ENCODE data around the gene SLC39A11.

The SLC39A11 gene

DNA sequence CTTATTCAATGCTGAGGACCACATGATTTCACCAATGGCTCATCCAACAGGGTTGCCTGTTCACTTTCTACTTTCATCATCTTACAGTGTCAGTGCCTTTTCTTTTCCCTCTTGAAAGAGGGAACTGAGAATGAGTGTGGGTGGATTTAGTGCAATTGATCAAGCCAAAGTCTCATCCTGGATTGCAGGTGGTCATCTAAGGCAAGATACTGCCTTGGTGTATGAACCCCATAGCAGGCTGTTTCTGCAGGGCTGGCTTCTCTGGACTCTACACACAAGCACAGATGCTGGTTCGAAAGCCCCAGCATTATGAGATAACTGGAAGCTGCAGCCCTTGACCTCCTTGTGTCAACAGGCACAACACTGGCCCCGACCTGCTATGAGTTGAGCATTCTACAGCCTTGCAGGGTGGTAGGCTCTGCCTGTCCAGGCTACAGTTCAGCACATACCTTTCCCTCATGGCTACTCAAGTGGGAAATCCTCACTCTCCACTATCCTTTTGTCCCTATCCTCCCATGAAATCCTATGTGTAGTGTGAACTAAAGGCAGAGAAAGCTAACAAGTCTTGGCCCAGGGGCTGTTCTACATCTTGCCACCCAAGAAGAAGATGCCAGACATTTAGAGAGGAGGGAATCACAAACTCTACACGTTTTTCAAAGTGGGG, 358.7 kb downstream of the SLC39A11 start:
- Mint-ChIP-seq H3K36me3 (no peaks in the 10 kb centered on the region), H3K4me1 (no peaks in the 10 kb centered on the region), H3K27ac (no peak overlapping the region), H3K4me3 (no peak overlapping the region), H3K9me3 (no peaks in the 10 kb centered on the region)
- DNase-seq (ENCODE audit: low spot score in 2 of 2) (no peak), ATAC-seq (no peak)

DNA sequence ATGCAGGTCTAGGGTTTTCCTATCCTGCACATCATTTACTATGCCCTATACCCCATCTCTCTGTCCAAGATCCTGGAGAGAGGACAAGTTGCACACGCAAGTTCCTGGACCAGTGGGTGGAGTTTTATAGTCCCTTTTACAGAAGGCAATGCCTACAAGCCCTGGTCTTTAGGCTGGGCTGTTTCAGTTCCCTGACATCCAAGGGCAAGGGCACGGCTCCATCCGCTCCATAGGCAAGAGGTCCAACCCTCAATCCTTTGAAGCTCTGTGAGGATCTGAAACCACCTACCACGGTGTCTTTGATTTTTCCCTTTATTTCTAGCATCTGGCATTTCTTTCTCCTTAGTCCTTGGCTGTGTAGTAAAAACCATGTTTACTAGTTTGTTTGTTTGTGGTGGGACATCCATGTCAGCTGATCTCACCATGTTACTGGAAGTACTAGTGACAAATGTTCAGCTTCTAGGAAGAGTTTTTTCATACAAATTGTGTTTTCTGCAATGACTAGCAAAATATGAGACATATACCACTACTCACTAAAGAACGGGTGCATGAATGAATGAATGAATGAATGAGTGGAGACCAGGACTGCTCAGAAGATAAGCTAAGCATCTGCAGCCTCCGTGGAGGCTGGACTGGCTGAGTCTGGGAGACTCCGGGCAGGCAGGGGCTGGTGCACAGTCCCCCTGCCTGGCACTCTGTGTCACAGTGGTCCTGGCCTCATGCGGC, 359.4 kb downstream of the SLC39A11 start:
- no peak for DNase-seq (ENCODE audit: low spot score in 2 of 2)
- Mint-ChIP-seq H3K36me3 (no peaks in the 10 kb centered on the region), H3K27ac (no peak overlapping the region), H3K4me1 (peaks cover 2% of the 10 kb centered on the region), H3K9me3 (no peaks in the 10 kb centered on the region), H3K4me3 (no peak overlapping the region)
- no peak for ATAC-seq

DNA sequence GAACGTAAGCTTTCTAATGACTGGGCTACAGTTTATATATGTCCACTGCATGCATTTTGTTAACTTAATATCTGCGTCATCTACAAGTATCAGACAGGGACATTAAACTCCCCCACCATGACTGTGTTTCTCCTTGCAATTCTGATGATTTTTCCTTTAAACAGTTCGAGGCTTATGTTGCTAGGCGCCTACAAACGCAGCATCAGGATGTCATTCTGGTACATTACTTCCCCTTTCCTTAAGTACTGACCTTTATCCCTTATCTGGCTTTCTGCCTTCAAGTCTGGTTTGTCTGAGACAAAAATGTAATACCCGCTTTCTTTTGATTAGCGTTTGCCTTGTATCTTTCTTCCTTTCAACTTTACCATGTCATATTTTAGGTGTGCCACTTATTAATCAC, 362.4 kb downstream of the SLC39A11 start:
- Mint-ChIP-seq H3K27ac (no peak overlapping the region), H3K4me1 (peaks cover 29% of the 10 kb centered on the region), H3K4me3 (no peak overlapping the region), H3K9me3 (no peaks in the 10 kb centered on the region), H3K36me3 (no peaks in the 10 kb centered on the region)
- ATAC-seq: no peak
- DNase-seq (ENCODE audit: low spot score in 2 of 2): no peak

DNA sequence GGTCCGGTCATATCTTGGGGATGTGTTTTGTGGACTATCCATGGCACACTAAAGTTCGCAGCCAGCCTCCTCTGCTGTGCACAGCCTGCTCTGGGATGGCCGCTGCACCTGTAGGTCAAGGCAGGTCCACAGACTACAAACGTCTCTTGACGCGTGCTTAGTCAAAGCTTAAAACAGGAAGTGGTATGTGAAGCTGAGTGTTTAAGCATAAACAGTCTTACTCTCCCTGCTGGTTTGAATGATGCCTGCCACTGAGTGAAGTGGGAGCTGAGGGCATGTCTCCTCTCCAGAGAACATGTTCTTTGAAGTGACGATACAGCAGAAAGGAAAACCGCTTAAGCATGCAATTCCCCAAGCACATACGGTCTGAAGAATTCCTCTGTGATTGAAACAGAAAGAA, 365.6 kb downstream of the SLC39A11 start:
- H3K36me3 Mint-ChIP-seq: no peaks in the 10 kb centered on the region
- peak overlapping the region; percentile 81 for H3K4me3 Mint-ChIP-seq
- no peaks in the 10 kb centered on the region for H3K9me3 Mint-ChIP-seq
- H3K4me1 Mint-ChIP-seq: peaks cover 29% of the 10 kb centered on the region
- DNase-seq (ENCODE audit: low spot score in 2 of 2) (peak; percentile 6 to 60), ATAC-seq (peak; percentile 95)
- peak overlapping the region; percentile 91 for H3K27ac Mint-ChIP-seq

DNA sequence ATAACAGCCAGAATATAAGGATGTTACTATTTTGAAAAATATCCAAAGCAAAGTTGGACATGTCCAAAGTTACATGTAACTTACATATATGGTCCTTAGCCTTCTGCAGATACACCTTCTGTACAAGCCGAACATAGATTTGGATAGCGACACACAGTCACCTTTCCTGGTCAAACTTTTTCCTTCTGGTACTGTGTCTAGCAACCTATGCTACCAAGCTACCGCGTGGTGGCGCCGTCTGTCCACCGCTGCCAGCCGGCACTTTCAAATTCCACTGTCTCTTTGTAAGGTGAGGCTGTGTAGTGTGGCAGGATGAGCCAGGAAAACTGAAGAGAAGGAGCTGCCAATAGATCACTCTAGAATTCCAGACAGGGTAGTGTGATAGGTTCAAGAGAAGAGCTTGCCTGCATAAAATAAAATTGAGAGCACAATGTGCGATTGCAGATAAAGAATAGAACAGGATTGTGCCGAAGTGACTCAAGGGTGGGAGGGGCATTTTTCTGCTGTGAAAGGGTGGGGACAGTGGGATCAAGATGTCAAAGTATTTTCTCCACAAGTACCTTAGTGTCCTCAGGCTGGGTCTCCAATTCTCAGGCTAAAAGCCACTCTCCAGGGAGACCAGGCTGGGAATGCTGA, 366.9 kb downstream of the SLC39A11 start:
- no peak overlapping the region for H3K27ac Mint-ChIP-seq
- DNase-seq (ENCODE audit: low spot score in 2 of 2) (peak; percentile 16 to 56), ATAC-seq (peak; percentile 47)
- H3K4me3 Mint-ChIP-seq: no peak overlapping the region
- H3K9me3 Mint-ChIP-seq: no peaks in the 10 kb centered on the region
- H3K4me1 Mint-ChIP-seq: peaks cover 30% of the 10 kb centered on the region
- no peaks in the 10 kb centered on the region for H3K36me3 Mint-ChIP-seq

DNA sequence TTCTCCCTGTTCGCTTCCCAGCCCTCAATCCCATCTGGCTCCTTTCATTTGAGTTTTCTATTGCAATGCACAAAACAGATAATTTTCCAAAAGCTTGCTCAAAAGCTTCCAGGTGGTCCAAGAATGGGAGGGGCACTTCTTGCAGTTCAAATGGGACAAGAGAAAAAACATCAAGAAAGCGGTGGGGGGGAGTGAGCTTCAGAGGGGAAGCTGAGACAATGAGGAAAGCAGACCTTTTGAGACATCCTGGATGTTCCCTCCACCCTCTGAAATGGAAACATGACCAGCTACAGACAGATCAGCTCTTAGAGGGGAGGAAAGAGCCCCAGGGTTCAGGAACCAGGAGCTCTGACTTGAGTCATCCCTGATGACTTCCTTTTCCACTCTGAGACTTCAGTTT, 368.2 kb downstream of the SLC39A11 start:
- no peak overlapping the region for H3K27ac Mint-ChIP-seq
- no peaks in the 10 kb centered on the region for H3K9me3 Mint-ChIP-seq
- ATAC-seq (no peak), DNase-seq (ENCODE audit: low spot score in 2 of 2) (no peak)
- no peak overlapping the region for H3K4me3 Mint-ChIP-seq
- peaks cover 9% of the 10 kb centered on the region for H3K36me3 Mint-ChIP-seq
- peaks cover 43% of the 10 kb centered on the region for H3K4me1 Mint-ChIP-seq

DNA sequence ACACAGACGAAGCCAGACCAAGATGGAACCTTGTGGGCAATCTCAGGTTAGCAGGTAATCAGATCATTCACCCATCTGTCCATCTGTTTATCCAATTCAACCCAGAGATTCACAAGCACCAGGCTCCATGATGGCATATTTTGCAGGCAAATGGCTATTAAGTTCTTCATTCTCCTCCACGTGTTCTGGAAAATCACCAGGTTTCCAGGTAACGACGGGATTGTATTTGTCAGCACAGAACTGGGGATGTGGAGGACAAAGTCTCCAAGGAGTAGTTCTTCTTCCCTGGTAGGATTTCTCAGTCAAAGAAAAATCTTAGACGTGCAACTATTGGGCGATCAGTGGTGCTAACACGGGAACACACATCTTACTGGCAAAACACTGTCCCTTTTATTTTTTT, 368.8 kb downstream of the SLC39A11 start:
- Mint-ChIP-seq H3K4me1 (peaks cover 45% of the 10 kb centered on the region), H3K27ac (no peak overlapping the region), H3K4me3 (no peak overlapping the region), H3K36me3 (peaks cover 12% of the 10 kb centered on the region), H3K9me3 (no peaks in the 10 kb centered on the region)
- DNase-seq (ENCODE audit: low spot score in 2 of 2): no peak
- ATAC-seq: no peak

DNA sequence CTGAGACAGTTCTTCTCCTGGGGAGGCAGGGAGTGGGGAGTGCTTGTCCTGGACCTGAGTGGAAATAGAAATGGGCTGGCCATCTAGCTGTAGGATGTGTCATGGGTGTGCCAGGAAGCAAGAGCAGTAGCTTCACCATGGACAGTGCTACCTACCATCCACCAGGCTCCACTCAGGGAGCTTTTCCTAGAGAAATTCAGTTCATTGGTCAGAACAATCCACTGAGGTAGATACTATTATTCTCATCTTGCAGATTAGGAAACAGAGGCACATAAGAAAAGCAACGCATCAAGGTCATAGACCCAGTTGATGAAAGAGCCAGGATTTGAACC, 372.0 kb downstream of the SLC39A11 start:
- H3K27ac Mint-ChIP-seq: no peak overlapping the region
- no peaks in the 10 kb centered on the region for H3K9me3 Mint-ChIP-seq
- ATAC-seq (no peak), DNase-seq (ENCODE audit: low spot score in 2 of 2) (no peak)
- no peak overlapping the region for H3K4me3 Mint-ChIP-seq
- peaks cover 18% of the 10 kb centered on the region for H3K4me1 Mint-ChIP-seq
- peaks cover 12% of the 10 kb centered on the region for H3K36me3 Mint-ChIP-seq

DNA sequence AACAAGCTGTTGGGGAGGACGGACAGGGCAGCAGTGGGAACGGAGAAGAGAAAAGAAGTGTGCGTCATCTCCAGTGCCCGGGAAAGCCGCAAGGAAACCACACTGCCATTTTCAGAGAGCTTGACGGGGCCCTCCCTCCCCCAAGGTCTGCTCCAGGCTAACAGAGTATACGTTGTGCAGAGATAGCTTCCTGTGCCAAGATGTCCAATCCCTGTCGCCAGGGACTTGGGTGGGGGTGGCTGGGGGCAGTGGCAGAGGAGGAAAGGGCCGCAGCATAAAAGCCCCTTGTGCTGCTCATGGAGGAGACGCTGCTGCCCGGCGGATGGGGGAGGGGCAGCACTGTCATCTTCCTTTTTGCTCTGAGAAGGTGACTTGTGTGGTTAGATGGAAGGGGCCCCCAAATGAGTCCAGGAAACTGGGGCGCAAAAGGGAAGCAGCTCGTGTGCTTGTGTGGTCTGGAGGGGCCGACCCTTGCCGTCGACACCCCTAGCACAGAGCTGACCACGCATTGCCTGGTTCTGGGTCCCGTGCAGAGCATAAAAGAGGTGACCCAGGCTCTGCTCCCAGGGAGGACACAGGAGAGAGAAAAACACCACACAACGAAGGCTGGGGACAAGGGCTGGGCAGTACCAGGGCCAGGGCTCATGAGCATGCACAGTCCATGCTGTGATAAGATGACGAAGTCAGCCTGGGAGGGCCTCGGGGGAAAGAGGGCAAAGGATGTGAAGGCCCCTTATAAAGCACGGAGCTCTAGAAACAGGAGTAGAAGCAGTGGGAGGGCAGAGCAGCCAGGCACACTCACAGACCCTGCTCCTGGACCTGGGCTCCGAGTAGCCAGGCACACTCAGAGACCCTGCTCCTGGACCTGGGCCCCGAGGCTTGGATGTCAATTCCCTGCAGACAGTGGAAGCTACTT, 372.7 kb downstream of the SLC39A11 start:
- peak overlapping the region; percentile 89 for H3K27ac Mint-ChIP-seq
- H3K36me3 Mint-ChIP-seq: peaks cover 12% of the 10 kb centered on the region
- DNase-seq (ENCODE audit: low spot score in 2 of 2) (peak; percentile 25 to 71), ATAC-seq (peak; percentile 89)
- H3K9me3 Mint-ChIP-seq: no peaks in the 10 kb centered on the region
- peak overlapping the region; percentile 70 for H3K4me3 Mint-ChIP-seq
- H3K4me1 Mint-ChIP-seq: peaks cover 16% of the 10 kb centered on the region

DNA sequence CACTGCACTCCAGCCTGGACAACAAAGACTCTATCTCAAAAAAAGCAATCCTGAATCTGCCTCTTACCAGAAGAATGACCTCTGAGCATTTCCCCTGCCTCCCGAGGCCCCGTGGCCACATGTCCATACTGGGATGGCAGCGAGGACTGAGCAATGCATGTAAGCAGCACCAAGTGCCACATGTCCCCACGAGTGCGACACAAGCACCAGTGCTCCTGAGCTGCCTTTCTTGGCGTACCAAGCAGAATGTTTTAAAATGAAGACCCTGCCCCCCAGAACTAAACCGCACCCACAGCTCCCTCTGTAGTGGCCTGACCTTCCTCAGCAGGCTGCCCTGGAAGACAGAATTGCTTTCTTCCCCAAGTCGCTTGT, 373.3 kb downstream of the SLC39A11 start:
- DNase-seq (ENCODE audit: low spot score in 2 of 2) (no peak), ATAC-seq (peak; percentile 14)
- Mint-ChIP-seq H3K4me1 (peaks cover 16% of the 10 kb centered on the region), H3K9me3 (no peaks in the 10 kb centered on the region), H3K4me3 (peak overlapping the region; percentile 70), H3K27ac (peak overlapping the region; percentile 89), H3K36me3 (peaks cover 12% of the 10 kb centered on the region)

DNA sequence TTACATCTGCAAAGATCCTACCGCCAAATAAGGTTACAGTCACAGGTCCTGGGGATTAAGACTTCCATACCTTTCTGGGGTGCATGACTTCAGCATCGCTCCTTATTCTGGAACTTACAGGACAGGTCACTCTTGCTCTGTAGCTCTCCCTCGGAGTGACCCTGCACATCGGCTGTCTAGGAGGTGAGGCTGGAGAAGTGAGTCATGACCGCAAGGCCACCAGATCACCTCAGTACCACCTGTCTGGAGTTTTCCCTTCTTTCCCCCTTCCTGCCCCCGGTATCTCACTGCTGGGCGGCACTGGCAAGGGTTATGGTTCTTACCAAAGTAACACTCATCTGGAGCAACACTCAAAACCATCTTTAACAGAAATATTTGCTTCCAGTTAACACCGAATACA, 374.8 kb downstream of the SLC39A11 start:
- Mint-ChIP-seq H3K9me3 (no peaks in the 10 kb centered on the region), H3K4me3 (no peak overlapping the region), H3K36me3 (peaks cover 12% of the 10 kb centered on the region), H3K27ac (no peak overlapping the region), H3K4me1 (peaks cover 16% of the 10 kb centered on the region)
- no peak for ATAC-seq
- no peak for DNase-seq (ENCODE audit: low spot score in 2 of 2)

DNA sequence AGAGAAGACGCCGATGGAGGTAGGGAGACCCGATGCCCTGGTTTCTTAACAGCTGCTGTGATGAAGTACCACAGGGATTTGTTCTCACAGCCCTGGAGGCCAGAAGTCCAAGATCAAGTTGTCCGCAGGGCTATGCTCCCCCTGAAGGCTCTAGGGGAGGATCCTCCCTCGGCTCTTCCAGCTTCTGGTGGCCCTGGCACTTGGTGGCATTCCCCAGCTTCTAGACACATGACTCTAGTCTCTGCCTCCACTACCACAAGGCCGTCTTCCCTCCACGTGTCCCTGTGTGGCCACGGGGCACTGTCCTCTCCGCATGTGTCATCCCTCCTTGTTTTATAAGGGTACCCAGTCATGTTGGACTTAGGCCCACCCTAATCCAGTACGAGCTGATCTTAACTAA, 375.2 kb downstream of the SLC39A11 start:
- no peak overlapping the region for H3K4me3 Mint-ChIP-seq

DNA sequence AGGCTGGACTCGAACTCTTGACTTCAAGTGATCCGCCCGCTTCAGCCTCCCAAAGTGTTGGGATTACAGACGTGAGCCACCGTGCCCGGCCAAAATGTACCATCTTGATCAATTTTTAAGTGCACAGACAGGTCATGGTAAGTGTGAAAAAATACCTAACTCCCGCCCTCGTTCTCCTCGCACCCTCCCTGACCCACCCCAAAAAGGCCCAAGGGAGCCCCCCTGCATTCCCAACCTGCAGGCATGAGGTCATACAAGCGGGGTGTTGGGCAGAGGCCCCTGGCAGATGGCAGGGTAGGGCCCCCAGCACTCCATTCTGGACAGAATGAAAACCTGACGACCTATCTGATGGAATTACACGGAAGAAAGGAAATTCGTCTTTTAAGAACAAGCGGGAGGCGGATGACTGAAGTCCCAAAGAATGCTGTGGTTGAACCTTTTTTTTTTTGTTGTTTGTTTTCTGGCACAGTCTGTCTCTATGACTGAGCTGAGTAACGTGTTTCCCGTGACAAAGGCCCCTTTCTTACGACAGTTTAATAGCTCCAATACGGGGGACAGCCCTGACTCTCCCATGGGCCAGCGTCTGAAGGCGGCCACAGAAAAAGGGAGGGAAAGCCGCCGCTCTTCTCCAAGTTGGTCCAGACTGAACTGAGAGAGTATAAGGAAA, 376.4 kb downstream of the SLC39A11 start:
- no peak overlapping the region for H3K4me3 Mint-ChIP-seq
- H3K9me3 Mint-ChIP-seq: no peaks in the 10 kb centered on the region
- H3K27ac Mint-ChIP-seq: no peak overlapping the region
- peaks cover 16% of the 10 kb centered on the region for H3K4me1 Mint-ChIP-seq
- ATAC-seq (no peak), DNase-seq (ENCODE audit: low spot score in 2 of 2) (no peak)
- peaks cover 12% of the 10 kb centered on the region for H3K36me3 Mint-ChIP-seq

More for the DNA sequence above, 375.2 kb downstream of the SLC39A11 start:
- no peak overlapping the region for H3K27ac Mint-ChIP-seq
- peaks cover 12% of the 10 kb centered on the region for H3K36me3 Mint-ChIP-seq
- H3K9me3 Mint-ChIP-seq: no peaks in the 10 kb centered on the region
- ATAC-seq: no peak
- peaks cover 16% of the 10 kb centered on the region for H3K4me1 Mint-ChIP-seq
- no peak for DNase-seq (ENCODE audit: low spot score in 2 of 2)

DNA sequence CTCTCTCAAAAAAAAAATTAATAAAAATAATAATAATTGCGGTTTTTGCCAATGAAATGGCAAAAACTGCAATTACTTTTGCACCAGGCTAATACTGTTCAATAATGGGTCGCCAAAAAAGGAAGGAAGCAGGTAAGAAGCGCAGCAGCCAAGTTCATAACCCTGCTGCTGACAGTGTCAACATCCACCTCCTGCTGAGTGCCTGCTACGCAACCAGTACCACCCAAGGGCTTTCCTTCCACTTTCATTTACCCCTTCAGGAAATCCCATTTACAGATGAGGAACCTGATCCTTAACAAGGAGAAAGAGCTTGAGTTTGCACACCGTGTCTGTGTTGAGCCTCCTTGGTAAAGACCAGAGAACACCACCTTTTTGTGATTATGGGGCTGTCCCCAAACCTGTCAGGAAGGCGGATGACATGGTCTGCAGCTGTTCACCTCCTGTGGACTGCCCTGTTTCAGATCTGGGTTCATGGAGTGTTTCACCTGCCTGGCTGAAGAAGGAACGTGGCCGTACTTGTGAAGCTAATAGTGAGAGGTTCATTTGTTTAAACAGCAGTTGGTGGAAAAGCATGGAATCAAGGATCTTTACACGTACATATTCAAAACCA, 378.0 kb downstream of the SLC39A11 start:
- DNase-seq (ENCODE audit: low spot score in 2 of 2): no peak
- no peak overlapping the region for H3K27ac Mint-ChIP-seq
- H3K36me3 Mint-ChIP-seq: peaks cover 4% of the 10 kb centered on the region
- no peaks in the 10 kb centered on the region for H3K9me3 Mint-ChIP-seq
- ATAC-seq: no peak
- peaks cover 10% of the 10 kb centered on the region for H3K4me1 Mint-ChIP-seq
- no peak overlapping the region for H3K4me3 Mint-ChIP-seq
